AML-193 (cell line): ENCODE data around the gene CHCT1.
A peak's percentile ranks its signal among the peaks of the same experiment; 100 is the strongest.
"Not testable (repeated sequence)": the region's sequence is repeated elsewhere in the genome, so short reads cannot be mapped to it uniquely, and the experiment has no call there.

Experiments
- DNase-seq, 2 experiments: peaks; one replicate each; lab custom pipeline; 2025; lab: John Stamatoyannopoulos, UW

The CHCT1 gene

DNA sequence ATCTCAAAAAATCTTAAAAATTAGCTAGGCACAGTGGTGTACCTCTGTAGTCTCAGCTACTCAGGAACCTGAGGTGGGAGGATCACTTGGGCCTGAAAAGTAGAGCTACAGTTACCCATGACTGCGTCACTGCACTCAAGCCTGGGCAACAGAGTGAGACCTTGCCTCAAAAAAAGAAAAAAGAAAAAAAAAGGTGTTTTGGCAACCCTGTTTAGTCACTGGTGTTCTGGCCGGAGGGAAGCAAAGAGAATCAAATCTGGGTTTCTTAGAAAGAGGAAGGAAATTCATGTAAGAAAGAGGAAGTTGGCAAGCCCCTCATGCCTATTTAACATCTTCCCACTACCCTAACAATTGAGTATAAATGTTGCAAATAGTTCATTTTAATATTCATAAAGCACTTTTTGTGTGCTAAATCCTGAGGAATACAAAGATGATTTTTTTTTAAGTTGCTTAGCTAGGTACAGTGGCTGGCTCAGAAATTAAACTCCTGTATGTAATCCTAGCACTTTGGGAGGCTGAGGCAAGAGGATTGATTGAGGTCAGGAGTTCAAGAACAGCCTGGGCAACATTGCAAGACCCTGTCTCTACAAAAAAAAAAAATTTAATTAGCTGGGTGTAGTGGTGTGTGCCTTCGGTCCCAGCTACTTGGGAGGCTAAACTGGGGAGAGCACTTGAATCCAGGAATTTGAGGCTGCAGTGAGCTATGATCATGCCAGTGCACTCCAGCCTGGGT lies 23.9 kb upstream of the CHCT1 start:
- DNase-seq = peak; percentile 99

DNA sequence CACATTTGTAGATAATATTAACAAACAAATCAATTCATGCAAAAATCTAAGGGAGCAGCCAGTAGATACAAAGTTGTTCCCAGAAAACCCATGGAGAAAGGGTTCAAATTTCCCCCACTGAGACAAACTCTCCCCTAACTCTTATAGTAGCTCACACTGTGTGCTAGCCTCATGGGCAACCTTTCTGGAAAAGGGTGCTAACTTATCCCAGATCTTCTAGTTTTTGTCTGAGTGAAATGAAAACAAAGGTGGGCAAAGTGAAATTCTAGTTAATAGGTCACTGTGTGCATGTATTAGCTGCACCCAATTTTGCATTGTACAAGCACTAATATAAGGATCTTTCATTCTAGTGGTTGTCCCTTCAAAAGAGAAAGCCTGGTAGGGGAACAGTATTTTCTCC lies 20.5 kb upstream of the CHCT1 start:
- no peak for DNase-seq

DNA sequence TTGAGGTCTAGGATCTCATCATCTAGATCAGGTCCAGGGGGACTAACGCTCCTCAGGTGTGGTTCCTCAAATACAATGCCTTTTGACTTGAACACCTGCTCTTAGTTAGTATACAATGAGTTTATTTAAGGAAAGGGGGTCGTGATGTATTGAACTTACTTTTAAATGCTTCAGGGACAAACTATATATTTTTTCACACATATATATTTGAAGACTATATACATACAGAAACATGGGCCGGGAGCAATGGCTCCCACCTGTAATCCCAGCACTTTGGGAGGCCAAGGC lies 18.8 kb upstream of the CHCT1 start:
- DNase-seq = no peak

- no peak for DNase-seq
Observed at GRCh38 chr17:60403962-60404361, 18.3 kb upstream of the CHCT1 start.

DNA sequence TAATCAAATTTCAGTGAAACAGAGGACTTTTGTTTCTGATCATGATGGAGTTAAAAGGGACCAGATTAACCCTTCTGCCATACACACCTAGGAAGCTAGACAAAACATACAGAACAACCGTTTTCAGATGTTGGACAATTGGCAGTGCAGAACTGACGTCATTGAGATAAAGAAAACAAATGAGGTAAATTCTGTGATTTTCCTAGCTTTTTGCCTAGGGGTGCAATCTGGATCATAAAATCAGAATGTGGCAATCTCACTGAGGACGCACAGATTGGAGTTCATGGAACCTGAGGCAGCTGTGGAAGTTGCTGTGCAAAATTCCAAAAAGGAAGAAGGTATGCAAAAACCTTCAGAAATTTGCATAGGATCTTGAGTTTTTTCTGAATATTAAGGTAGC lies 15.4 kb upstream of the CHCT1 start:
- DNase-seq = no peak

- no peak for DNase-seq
Observed at GRCh38 chr17:60410001-60410400, 12.3 kb upstream of the CHCT1 start.

DNA sequence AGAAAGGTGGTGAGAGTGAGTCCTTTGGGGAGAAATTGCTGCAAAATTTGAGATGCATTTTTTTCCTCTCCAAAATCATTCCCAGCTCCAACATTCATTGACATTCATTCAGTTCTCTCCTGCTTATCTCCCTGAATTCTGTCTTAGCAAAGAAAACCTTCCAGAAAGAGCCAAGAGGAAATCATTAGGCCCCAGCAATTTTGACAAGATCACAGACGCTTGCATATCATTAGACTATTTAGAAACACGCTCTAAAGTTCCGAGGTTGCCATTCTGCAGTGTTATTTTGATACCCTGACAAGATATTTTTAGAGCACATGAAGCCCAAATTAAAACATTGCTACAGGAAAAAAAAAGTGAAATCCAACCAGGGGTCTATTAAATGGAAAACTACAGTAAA lies 9.6 kb upstream of the CHCT1 start:
- DNase-seq = no peak

DNA sequence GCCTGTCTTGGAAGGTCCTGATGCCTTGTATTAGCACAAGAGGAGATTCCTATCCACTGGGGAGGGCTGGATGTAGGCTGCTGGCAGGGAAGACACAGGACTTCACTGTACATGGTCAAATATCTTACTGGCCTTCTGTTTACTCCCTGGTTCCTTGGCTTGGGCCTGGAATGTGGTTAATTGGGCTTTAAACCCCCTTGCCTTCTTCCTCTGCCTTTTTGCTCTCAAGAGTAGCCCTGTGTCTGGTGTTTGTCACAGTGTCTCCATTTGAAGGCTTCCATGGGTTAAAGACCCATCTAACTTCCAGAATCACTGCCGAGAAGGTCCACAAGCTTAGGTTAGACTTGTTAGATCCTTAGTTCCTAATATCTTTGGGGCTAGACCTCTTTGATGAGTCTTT lies 7.1 kb upstream of the CHCT1 start:
- DNase-seq = no peak

DNA sequence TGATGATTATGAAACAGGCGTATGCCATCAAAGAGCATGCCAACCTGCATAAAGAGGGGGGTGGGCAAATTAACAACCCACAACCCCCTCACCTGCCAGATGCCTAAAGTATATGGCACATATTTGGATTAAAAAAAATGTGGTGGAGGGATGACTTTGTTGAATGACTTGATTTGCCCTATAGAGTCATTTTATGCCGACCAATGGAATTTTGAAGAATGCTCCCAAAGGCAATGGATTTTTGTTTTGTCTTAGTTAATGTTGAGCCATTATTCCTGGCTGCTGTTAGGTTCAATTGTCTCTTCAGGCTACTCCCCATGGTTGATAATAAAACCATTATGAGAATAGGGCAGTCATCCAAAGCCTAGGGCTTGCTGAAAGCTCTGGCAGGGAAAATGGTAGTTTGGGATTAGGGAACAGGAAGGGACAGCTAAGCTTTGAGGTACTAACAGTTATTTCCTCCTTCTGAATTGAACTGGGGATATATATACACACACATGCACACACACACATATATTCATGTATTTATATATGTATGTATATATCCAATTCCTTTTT lies 5.8 kb upstream of the CHCT1 start:
- DNase-seq = no peak

DNA sequence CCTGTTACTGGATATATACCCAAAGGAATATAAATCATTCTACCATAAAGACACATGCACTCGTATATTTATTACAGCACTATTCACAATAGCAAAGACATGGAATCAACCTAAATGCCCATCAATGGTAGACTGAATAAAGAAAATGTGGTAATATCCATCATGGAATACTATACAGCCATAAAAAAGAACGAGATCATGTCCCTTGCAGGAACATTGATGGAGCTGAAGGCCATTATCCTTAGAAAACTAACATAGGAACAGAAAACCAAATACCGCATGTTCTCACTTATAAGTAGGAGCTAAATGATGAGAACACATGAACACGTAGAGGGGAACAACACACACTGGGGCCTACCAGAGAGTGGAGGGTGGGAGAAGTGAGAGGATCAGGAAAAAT lies 3.3 kb upstream of the CHCT1 start:
- DNase-seq = not testable (repeated sequence)

- DNase-seq = not testable (repeated sequence)
Observed at GRCh38 chr17:60419875-60420274, 2.4 kb upstream of the CHCT1 start.

DNA sequence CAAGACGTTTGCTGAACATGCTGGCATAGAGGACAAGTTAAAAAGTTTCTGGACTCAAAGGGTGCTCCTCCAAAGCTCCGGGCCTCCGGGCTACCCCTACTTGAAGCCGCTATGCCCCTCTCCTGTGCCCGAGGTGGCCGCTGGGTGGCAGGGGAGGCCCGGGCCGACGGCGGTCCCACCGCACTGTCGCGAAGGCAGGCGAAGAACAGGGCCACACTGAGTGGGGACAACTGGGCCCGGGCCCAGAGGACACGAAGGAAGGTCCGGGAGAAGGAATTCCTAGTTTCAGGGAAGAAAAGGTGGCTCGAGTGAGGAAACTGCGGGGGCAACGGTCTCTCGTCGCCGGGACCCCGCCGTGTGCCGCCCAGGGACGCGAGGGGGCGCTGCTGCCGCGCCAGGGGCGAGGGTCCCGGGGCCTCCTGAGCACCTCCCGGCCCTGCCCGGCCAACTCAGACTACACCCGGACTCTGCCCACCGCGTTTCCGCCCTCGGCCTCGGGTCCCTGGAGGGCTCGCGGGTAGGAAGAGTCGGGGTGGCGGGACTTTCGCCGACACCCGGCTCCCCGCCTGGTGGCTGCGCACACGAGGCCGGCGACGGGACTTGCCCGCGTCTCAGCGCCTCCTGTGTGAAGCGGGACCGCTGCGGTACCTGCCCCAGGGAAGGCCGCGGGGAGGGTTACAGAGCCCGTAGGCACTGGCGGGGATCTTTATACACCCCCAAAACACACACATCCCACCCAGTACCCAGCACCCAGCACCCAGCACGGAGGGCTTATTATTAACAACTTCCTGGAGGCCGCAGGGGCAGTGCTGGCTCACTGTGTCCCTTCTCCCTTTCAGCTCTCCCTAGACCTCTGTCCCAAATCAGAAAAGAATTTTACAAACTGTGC lies 772 bp upstream of the CHCT1 start:
- peak; percentile 80 to 82 for DNase-seq

DNA sequence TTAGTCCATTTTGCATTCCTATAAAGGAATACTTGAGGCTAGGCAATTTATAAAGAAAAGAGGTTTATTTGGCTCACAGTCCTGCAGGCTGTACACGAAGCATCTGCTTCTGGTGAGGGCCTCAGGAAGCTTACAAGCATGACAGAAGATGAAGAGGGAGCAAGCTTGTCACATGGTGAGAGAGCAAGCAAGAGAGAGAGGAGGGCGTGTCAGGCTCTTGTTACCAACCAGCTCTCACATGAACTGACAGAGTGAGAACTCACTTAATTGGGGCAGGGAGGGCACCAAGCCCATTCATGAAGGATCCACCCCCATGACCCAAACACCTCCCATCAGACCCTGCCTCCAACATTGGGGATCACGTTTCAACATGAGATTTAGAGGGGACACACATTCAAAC lies 1.6 kb downstream of the CHCT1 start:
- DNase-seq = no peak

GRCh38 chr17:60425626-60426025 lies 3.3 kb downstream of the CHCT1 start:
- DNase-seq = no peak

DNA sequence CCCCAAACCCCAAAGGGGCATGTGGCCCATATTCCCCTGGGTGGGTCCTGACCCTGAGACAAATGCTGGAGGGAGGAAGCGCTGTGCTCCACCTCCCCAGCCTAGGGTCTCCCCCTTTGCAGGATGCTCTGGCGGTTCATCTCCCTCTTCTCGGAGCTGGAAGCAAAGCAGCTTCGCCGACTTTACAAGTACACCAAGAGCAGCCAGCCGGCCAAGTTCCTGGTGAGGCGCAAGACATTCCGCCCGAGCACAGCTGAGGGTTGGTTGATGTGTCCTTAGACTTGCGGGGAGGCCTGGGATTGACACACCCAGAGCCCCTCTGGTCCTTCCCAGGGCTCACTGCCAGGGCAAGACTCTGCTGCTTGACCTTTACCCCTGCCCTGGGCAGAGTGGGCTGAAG lies 4.3 kb downstream of the CHCT1 start:
- no peak for DNase-seq

DNA sequence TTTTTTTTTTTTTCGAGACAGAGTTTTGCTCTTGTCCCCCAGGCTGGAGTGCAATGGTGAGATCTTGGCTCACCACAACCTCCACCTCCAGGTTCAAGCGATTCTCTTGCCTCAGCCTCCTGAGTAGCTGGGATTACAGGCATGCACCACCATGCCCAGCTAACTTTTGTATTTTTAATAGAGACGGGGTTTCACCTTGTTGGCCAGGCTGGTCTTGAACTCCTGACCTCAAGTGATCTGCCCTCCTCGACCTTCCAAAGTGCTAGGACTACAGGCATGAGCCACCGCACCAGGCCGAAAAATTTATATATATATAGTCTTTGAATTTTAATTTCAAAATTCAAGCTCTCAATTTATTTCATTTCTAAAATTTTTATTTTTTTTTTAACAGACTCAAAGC lies 6.2 kb downstream of the CHCT1 start:
- DNase-seq = not testable (repeated sequence)

DNA sequence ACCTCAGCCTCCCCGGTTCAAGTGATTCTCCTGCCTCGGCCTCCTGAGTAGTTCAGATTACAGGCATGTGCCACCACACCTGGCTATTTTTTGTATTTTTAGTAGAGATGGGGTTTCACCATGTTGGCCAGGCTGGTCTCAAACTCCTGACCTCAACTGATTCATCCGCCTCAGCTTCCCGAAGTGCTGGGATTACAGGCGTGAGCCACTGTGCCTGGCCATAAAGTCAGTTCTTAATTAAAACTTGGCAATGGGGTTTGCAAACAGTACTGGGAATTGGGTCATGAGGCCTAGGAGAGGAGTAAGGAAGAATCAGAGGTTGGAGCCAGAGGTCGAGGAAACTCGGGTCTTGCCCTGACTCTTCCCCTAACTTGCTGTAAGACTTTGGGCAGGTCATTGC lies 8.3 kb downstream of the CHCT1 start:
- DNase-seq = not testable (repeated sequence)

GRCh38 chr17:60433021-60433997 lies 11.0 kb downstream of the CHCT1 start:
- DNase-seq = not testable (repeated sequence)

- DNase-seq = peak; percentile 80 to 93
Observed at GRCh38 chr17:60435244-60436167, 13.2 kb downstream of the CHCT1 start.

- no peak for DNase-seq
Observed at GRCh38 chr17:60436676-60437075, 14.4 kb downstream of the CHCT1 start.

- DNase-seq = peak; percentile 51 to 61
Observed at GRCh38 chr17:60439501-60439900, 17.2 kb downstream of the CHCT1 start.
